ENCODE measurements around the gene TNFRSF12A.

DNA sequence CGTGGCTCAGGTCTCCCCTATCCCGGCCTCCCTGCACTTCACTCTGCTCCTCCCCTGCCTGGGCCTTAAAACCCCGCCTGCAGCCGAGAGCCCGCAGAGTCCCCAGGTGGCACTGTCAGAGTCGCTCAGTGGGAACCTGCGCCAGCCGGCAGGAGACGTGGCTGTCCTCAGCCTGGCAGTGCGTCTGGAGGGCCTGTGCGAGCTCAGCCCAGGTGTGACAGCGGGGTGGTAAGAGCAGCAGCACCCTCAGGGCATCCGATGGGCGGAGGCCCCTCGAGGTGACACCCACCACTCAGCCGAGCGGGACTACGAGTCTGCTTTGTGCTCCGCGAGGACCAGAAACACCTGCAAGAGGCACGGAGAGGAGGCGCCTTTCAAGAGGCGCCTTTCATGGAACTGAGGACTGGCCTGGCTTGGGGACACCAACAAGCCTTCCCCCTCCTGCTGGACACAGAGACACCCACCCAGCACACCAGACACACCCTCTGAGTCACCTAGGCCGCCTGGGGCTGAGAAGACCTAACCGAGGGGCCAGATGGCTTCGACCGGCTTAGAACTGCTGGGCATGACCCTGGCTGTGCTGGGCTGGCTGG lies 7.2 kb upstream of the TNFRSF12A start, which contains the start of gene CLDN9:
- no peak for TF ChIP-seq EZH2phosphoT487 (IDR thresholded peaks at IDR 0.05; ENCODE audit: borderline replicate concordance)
- TF ChIP-seq, protein P1, sequence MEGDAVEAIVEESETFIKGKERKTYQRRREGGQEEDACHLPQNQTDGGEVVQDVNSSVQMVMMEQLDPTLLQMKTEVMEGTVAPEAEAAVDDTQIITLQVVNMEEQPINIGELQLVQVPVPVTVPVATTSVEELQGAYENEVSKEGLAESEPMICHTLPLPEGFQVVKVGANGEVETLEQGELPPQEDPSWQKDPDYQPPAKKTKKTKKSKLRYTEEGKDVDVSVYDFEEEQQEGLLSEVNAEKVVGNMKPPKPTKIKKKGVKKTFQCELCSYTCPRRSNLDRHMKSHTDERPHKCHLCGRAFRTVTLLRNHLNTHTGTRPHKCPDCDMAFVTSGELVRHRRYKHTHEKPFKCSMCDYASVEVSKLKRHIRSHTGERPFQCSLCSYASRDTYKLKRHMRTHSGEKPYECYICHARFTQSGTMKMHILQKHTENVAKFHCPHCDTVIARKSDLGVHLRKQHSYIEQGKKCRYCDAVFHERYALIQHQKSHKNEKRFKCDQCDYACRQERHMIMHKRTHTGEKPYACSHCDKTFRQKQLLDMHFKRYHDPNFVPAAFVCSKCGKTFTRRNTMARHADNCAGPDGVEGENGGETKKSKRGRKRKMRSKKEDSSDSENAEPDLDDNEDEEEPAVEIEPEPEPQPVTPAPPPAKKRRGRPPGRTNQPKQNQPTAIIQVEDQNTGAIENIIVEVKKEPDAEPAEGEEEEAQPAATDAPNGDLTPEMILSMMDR (conservative IDR thresholded peaks at IDR 0.05; ENCODE audit: low read length): no peak
